T-helper 17 cell (primary cell): Measurements from ENCODE around the gene OR2M4. TPM values are rescaled to one million over a fixed set of nuclear protein-coding genes. Genes with fewer than 3 reads are reported as not detected.

Source experiments
- ATAC-seq: fragments of 150-1000 bp; cut with Tn5 transposase; 2 replicates; pipeline ENCODE4 v1.10.0; 2021; ENCODE audit warnings: mild to moderate bottlenecking, moderate library complexity
- DNase-seq, 3 donors: peaks; one replicate each; pipeline versions ENCODE4 v3.0.0 to v3.0.0-alpha.2; 2020 to 2021
- H3K9me3 ChIP-seq: one replicate; pipeline ENCODE4 v1.7.0; 2013; ENCODE audit warnings: low read length, mild to moderate bottlenecking; ENCODE audit not compliant: control insufficient read depth, poor library complexity, severe bottlenecking
- H3K27ac Mint-ChIP-seq: one replicate; pipeline ENCODE4 v1.8.0; 2022; ENCODE audit warnings: mild to moderate bottlenecking, moderate library complexity, mixed read lengths
- H3K27me3 Mint-ChIP-seq: one replicate; pipeline ENCODE4 v1.8.0; 2022; ENCODE audit warnings: mixed read lengths
- H3K36me3 Mint-ChIP-seq: one replicate; pipeline ENCODE4 v1.8.0; 2022; ENCODE audit warnings: low read depth, mixed read lengths
- H3K4me1 Mint-ChIP-seq: one replicate; pipeline ENCODE4 v1.8.0; 2022; ENCODE audit warnings: mild to moderate bottlenecking, mixed read lengths
- H3K4me3 Mint-ChIP-seq: one replicate; pipeline ENCODE4 v1.8.0; 2022; ENCODE audit warnings: mild to moderate bottlenecking, moderate library complexity, mixed read lengths
- total RNA-seq, 4 donors: library from RNA in 2 of 4; stranded (reverse) in 2 of 4; gene quantifications; one replicate each; pipeline ENCODE4 v1.2.3 and lab custom pipeline; 2022 to 2026

Gene OR2M4
- total RNA-seq, 2 donors from 2014 or later = not detected

DNA sequence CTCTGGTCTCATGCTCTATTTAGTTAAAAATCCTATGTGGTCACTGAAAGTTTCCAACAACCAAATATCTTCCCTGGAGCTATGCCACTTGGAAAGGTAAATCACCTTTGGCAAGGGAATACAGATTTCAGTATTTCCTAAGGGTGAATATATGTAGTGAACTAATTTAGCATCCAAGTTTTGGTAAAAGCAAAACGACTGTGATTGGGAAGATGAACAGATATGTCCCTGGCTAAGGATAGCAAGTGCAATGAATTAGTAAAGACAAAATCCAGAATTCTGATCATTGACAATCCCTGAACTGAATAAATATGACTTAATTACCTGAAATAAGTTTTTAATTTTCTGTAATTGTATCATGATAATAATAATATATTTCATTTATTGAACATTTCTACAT, 46.7 kb downstream of the OR2M4 start, which contains the start of gene OR2T33:
OR2T33 (minus strand) TSS at position 101 of the 400 bp plus-strand sequence. CDS start 4,162 bp downstream, outside the sequence.
- Mint-ChIP-seq H3K27me3 (peaks cover 4% of the 10 kb centered on the region), H3K27ac (no peak within 1 kb of the TSS), H3K4me3 (no peak within 1 kb of the TSS), H3K4me1 (no peaks in the 10 kb centered on the region), H3K36me3 (peaks cover 3% of the 10 kb centered on the region)
- no peaks in the 10 kb centered on the region for H3K9me3 ChIP-seq
- ATAC-seq (no peak), DNase-seq (no peak)

DNA sequence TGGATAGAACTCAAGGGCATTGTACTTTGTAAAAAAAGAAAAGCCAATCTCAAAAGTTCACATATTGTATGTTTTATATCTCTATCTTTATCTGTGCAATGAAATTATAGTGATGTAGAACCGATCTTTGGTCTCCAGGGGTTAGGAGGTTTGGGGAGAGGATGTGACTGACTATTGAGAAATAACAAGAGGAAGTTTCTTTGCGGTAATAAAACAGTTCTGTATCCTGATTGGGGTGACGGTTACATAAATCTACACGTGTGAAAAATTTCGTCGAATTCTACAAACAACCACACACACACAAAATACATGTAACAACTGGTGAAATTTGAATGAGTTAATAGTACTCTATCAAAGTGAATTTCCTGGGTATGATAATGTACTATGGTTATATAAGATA, 57.2 kb downstream of the OR2M4 start:
- ATAC-seq (no peak), DNase-seq (no peak)
- Mint-ChIP-seq H3K36me3 (no peaks in the 10 kb centered on the region), H3K4me3 (no peak overlapping the region), H3K4me1 (no peaks in the 10 kb centered on the region), H3K27me3 (no peaks in the 10 kb centered on the region), H3K27ac (no peak overlapping the region)
- no peaks in the 10 kb centered on the region for H3K9me3 ChIP-seq

Other genes with a start within 250 kb of the OR2M4 start
- not detected for gene OR2L5, start 217.8 kb upstream of the OR2M4 start, total RNA-seq
- gene OR2L2, start 201.3 kb upstream of the OR2M4 start, total RNA-seq = under 1 TPM; 0.21 to 0.22 TPM
- not detected for gene OR2L3, start 184.6 kb upstream of the OR2M4 start, total RNA-seq
- under 1 TPM in 1 of 2 donors, not detected in 1; 0.21 TPM for gene OR2L13, start 136.2 kb upstream of the OR2M4 start, total RNA-seq
- not detected for gene OR2M5, start 86.3 kb upstream of the OR2M4 start, total RNA-seq
- not detected for gene OR2M2, start 56.6 kb upstream of the OR2M4 start, total RNA-seq
- not detected for gene OR2M3, start 34.2 kb upstream of the OR2M4 start, total RNA-seq
- gene OR2T33, start 46.6 kb downstream of the OR2M4 start, total RNA-seq = not detected
- gene OR2T12, start 72.0 kb downstream of the OR2M4 start, total RNA-seq = not detected
- not detected for gene OR2M7, start 93.2 kb downstream of the OR2M4 start, total RNA-seq
- gene OR14C36, start 117.4 kb downstream of the OR2M4 start, total RNA-seq = not detected
- not detected for gene OR2T4, start 130.2 kb downstream of the OR2M4 start, total RNA-seq
- not detected for gene OR2T6, start 144.3 kb downstream of the OR2M4 start, total RNA-seq
- not detected for gene OR2T1, start 171.6 kb downstream of the OR2M4 start, total RNA-seq
- under 1 TPM in 1 of 2 donors, not detected in 1; 0.15 TPM for gene OR2T2, start 214.2 kb downstream of the OR2M4 start, total RNA-seq
- not detected for gene OR2T3, start 241.9 kb downstream of the OR2M4 start, total RNA-seq